Liver (tissue), 3 donors: ENCODE results near the gene POMT2.

Experiments
- ATF3 ChIP-seq: IDR thresholded peaks from 2 replicates; pipeline ENCODE4 v1.6.1; 2016; ENCODE audit warnings: antibody characterized with exemption
- CTCF ChIP-seq: fragments of 150-350 bp; IDR thresholded peaks from 2 replicates; pipeline ENCODE4 v1.5.1; 2017; ENCODE audit warnings: improper control_type of control experiment, low read depth, low read length; ENCODE audit not compliant: missing input control
- FOXA1 ChIP-seq: IDR thresholded peaks from 2 replicates; pipeline ENCODE4 v1.6.1; 2016; ENCODE audit warnings: antibody characterized with exemption
- GABPA ChIP-seq, 2 donors: IDR thresholded peaks in 1 of 2; conservative IDR thresholded peaks in 1 of 2; 2 replicates each; pipeline ENCODE4 v1.6.1; 2016; ENCODE audit warnings: antibody characterized with exemption in 2 of 2, mild to moderate bottlenecking in 1 of 2, moderate library complexity in 1 of 2
- HNF4G ChIP-seq: IDR thresholded peaks from 2 replicates; pipeline ENCODE4 v1.6.1; 2016; ENCODE audit warnings: antibody characterized with exemption
- JUND ChIP-seq, 2 donors: IDR thresholded peaks; 2 replicates each; pipeline ENCODE4 v1.6.1; 2016; ENCODE audit warnings: antibody characterized with exemption in 2 of 2
- MAX ChIP-seq: IDR thresholded peaks from 2 replicates; pipeline ENCODE4 v1.6.1; 2016; ENCODE audit warnings: antibody characterized with exemption
- REST ChIP-seq: IDR thresholded peaks from 2 replicates; pipeline ENCODE4 v1.6.1; 2016; ENCODE audit warnings: antibody characterized with exemption, mild to moderate bottlenecking
- SP1 ChIP-seq: IDR thresholded peaks from 2 replicates; pipeline ENCODE4 v1.6.1; 2018; ENCODE audit warnings: antibody characterized with exemption, mild to moderate bottlenecking
- YY1 ChIP-seq: IDR thresholded peaks from 2 replicates; pipeline ENCODE4 v1.6.1; 2016; ENCODE audit warnings: antibody characterized with exemption, mild to moderate bottlenecking
- donor health status: healthy.
- donor health status: healthy.

- TF ChIP-seq CTCF (no peak), FOXA1 (no peak), REST (no peak), JUND (IDR thresholded peaks at IDR 0.05) (no peak), HNF4G (no peak), YY1 (no peak), ATF3 (no peak), MAX (no peak), GABPA (IDR thresholded peaks at IDR 0.05 in 1 of 2, conservative IDR thresholded peaks at IDR 0.05 in 1 of 2) (no peak), SP1 (no peak)
Measured at GRCh38 chr14:77265187-77265515, 55.5 kb downstream of the POMT2 start.
